Measurements from ENCODE around the gene PRDM16. TPM values are rescaled to one million over a fixed set of nuclear protein-coding genes. Genes with fewer than 3 reads are reported as not detected.

The PRDM16 gene
- total and polyA plus RNA-seq, 2 of the 4 experiments (the other 2 are of a cell fraction) = 0.02 TPM; not detected in 1

- no peaks in the 10 kb centered on the region for H4K20me1 ChIP-seq (ENCODE audit: insufficient read depth, low read length)
- dilution Hi-C loops (cut with HindIII; ENCODE audit: low sequenced_read_pairs, unreplicated experiment) (no loop called here), intact Hi-C loops (cut with micrococcal nuclease) (no loop called here), in situ Hi-C loops (cut with MboI; ENCODE audit: low sequenced_read_pairs) (no loop called here)
- no peak overlapping the region for H4K91ac ChIP-seq (ENCODE audit: insufficient read depth, low read depth, low read length)
- no peak overlapping the region for H3K27ac ChIP-seq (ENCODE audit: insufficient read depth, low read length)
- no peak overlapping the region for H3K18ac ChIP-seq (ENCODE audit: low read depth, low read length)
- BruUV-seq (replicated peaks) = no TSS peak
- no peak overlapping the region for H3K4me2 ChIP-seq (ENCODE audit: low read depth, low read length)
- H2AK5ac ChIP-seq (ENCODE audit: low read depth, low read length) = no peak overlapping the region
- H3K9me1 ChIP-seq (ENCODE audit: insufficient read depth, low read length) = no peaks in the 10 kb centered on the region
- DNase-seq (no peak), ATAC-seq (ENCODE audit: low read depth) (no peak)
- TF ChIP-seq RFX5 (IDR thresholded peaks at IDR 0.05; ENCODE audit: low read depth, low read length) (no peak), RCOR1 (IDR thresholded peaks at IDR 0.05; ENCODE audit: insufficient replicate concordance, low read length) (no peak), CTCF (conservative IDR thresholded peaks at IDR 0.05; ENCODE audit: low read depth, low read length) (no peak), FOS (IDR thresholded peaks at IDR 0.05; ENCODE audit: low read depth, low read length) (no peak), MAFK (IDR thresholded peaks at IDR 0.05; ENCODE audit: low read depth, low read length) (no peak), BHLHE40 (IDR thresholded peaks at IDR 0.05; ENCODE audit: low read depth, low read length) (no peak)
- no peak overlapping the region for H2BK120ac ChIP-seq (ENCODE audit: low read depth, low read length)
- H3K56ac ChIP-seq (ENCODE audit: extremely low read depth, insufficient read depth, low read length) = no peak overlapping the region
- H2BK5ac ChIP-seq (ENCODE audit: low read depth, low read length, poor library complexity, severe bottlenecking) = no peak overlapping the region
- peaks cover 34% of the 10 kb centered on the region for H3K27me3 ChIP-seq (ENCODE audit: control insufficient read depth, insufficient read depth, low read length)
- no peak overlapping the region for H2BK20ac ChIP-seq (ENCODE audit: low read depth, low read length)
- H2BK15ac ChIP-seq (ENCODE audit: low read depth, low read length) = no peak overlapping the region
- 0 out of 2 replicates have a peak, but pooled peaks cover 2% of the 10 kb centered on the region for H3K9me3 ChIP-seq (ENCODE audit: control insufficient read depth, insufficient read depth, low read length)
- no peaks in the 10 kb centered on the region for H3K4me1 ChIP-seq (ENCODE audit: control insufficient read depth, insufficient read depth, low read length)
- H3K79me1 ChIP-seq (ENCODE audit: low read depth in 1 of 2, low read length in 2 of 2) = no peaks in the 10 kb centered on the region
- no peak overlapping the region for H3K14ac ChIP-seq (replicated peaks; ENCODE audit: low read depth, low read length)
- H2AFZ ChIP-seq (replicated peaks; ENCODE audit: low read length, poor library complexity) = no peak overlapping the region
- H3K4ac ChIP-seq (ENCODE audit: low read depth, low read length) = no peak overlapping the region
- no peak overlapping the region for H4K8ac ChIP-seq (ENCODE audit: low read depth in 2 of 2, low read length in 2 of 2)
- no peak overlapping the region for H3K4me3 ChIP-seq (ENCODE audit: insufficient read depth, low read depth, low read length)
- H3K23ac ChIP-seq (ENCODE audit: low read depth, low read length) = no peak overlapping the region
- CTCF ChIA-PET = no interaction called here
- H3K36me3 ChIP-seq (ENCODE audit: control insufficient read depth, insufficient read depth, low read length) = no peaks in the 10 kb centered on the region
- no peak overlapping the region for H2AK9ac ChIP-seq (replicated peaks; ENCODE audit: low read depth, low read length, poor library complexity)
- WGBS, 2 experiments (ENCODE audit: extremely low coverage in 2 of 2, insufficient read length in 1 of 2) = 25% methylated on average over 5 of the region's 8 CpGs; no CpG with 5 or more reads in 1 of the 2 experiments
- POLR2A ChIA-PET (ENCODE audit: unreplicated experiment) = no interaction called here
- H4K5ac ChIP-seq (ENCODE audit: low read depth, low read length) = no peak overlapping the region
- H3K9ac ChIP-seq (ENCODE audit: low read depth, low read length) = no peak overlapping the region
These were observed 372.4 kb downstream of the PRDM16 start for GRCh38 chr1:3441410-3441847.
